AG04450 (cell line): ENCODE results near the gene CDC6. TPM values are rescaled to one million over a fixed set of nuclear protein-coding genes. Genes with fewer than 3 reads are reported as not detected.
A peak's percentile ranks its signal among the peaks of the same experiment; 100 is the strongest.
"Not testable (repeated sequence)": the region's sequence is repeated elsewhere in the genome, so short reads cannot be mapped to it uniquely, and the experiment has no call there.

Experiments used
- CTCF ChIA-PET: fragments of 300-600, 350-600 bp; formaldehyde crosslinking; extraction: SDS; loops from one replicate; lab custom pipeline; 2022; ENCODE audit warnings: antibody characterized with exemption, inconsistent platforms; lab: Charles Lee
- POLR2A ChIA-PET: fragments of 350-600 bp; formaldehyde crosslinking; extraction: SDS; loops from one replicate; lab custom pipeline; 2021; ENCODE audit warnings: antibody characterized with exemption, inconsistent platforms; lab: Yijun Ruan, JAX
- DNase-seq: peaks from one replicate; pipeline ENCODE4 v3.0.0-alpha.2; 2011; ENCODE audit warnings: low read depth, low spot score
- H3K27ac ChIP-seq: one replicate; pipeline ENCODE4 v1.5.1; 2012; ENCODE audit warnings: low read depth, low read length, control low read depth
- H3K27me3 ChIP-seq: one replicate; pipeline ENCODE4 v1.6.0; 2012; ENCODE audit warnings: low read length; ENCODE audit not compliant: control insufficient read depth, insufficient read depth
- H3K4me3 ChIP-seq: 2 replicates; pipeline ENCODE4 v1.5.1; 2011; ENCODE audit warnings: mild to moderate bottlenecking, low read depth, low read length, control low read depth
- H3K9me3 ChIP-seq: 2 replicates; pipeline ENCODE4 v1.5.1; 2012; ENCODE audit warnings: low read length; ENCODE audit not compliant: control insufficient read depth, insufficient read depth
- CTCF ChIP-seq: IDR thresholded peaks from 2 replicates; pipeline ENCODE4 v1.5.1; 2011; ENCODE audit warnings: low read depth, low read length, control low read depth, inconsistent platforms
- polyA plus RNA-seq: library from polyadenylated mRNA; depleted of rRNA; stranded (reverse); fragments of >200 nt; gene quantifications from 2 replicates; pipeline ENCODE4 v1.2.3, GENCODE V29; 2011

The CDC6 gene
- polyA plus RNA-seq, 1 experiment, result 8.6 TPM

- no peak for TF ChIP-seq CTCF
- POLR2A ChIA-PET, result interaction anchor here (0.8 kb wide), 1 partner anchor 51 kb away, joined by 6 read pairs; no protein-coding TSS in a partner anchor
- Histone ChIP-seq H3K27me3 (no peaks in the 10 kb centered on the region), H3K9me3 (no peaks in the 10 kb centered on the region), H3K27ac (no peak overlapping the region), H3K4me3 (no peak overlapping the region)
- no peak for DNase-seq
- CTCF ChIA-PET, result interaction anchor here (1.5 to 10.0 kb wide), 4 partner anchors 14 to 114 kb away, joined by 9 to 112 read pairs (median 60); no protein-coding TSS in a partner anchor
These were observed 13.6 kb downstream of the CDC6 start for GRCh38 chr17:40301315-40301714.

GRCh38 chr17:40303009-40303657 lies 15.5 kb downstream of the CDC6 start:
- Histone ChIP-seq H3K4me3 (no peak overlapping the region), H3K27ac (no peak overlapping the region), H3K27me3 (no peaks in the 10 kb centered on the region), H3K9me3 (no peaks in the 10 kb centered on the region)
- peak; percentile 73 for TF ChIP-seq CTCF
- CTCF ChIA-PET, result interaction anchor here (0.6 to 10.0 kb wide), 18 partner anchors 8 to 240 kb away, joined by 3 to 112 read pairs (median 5); no protein-coding TSS in a partner anchor
- POLR2A ChIA-PET, result interaction anchor here (0.6 to 1.4 kb wide), 3 partner anchors 11 to 112 kb away, joined by 4 to 5 read pairs (median 5); no protein-coding TSS in a partner anchor
- DNase-seq, result peak; percentile 57

GRCh38 chr17:40303708-40304551 lies 16.3 kb downstream of the CDC6 start:
- DNase-seq, result no peak
- H3K27ac ChIP-seq, result peak overlapping the region; percentile 40
- no peaks in the 10 kb centered on the region for H3K27me3 ChIP-seq
- CTCF ChIA-PET, result interaction anchor here (0.8 to 10.0 kb wide), 15 partner anchors 8 to 256 kb away, joined by 3 to 112 read pairs (median 7); no protein-coding TSS in a partner anchor
- H3K9me3 ChIP-seq, result no peaks in the 10 kb centered on the region
- POLR2A ChIA-PET, result interaction anchor here (0.9 to 1.9 kb wide), 4 partner anchors 10 to 51 kb away, joined by 3 to 7 read pairs (median 4); no protein-coding TSS in a partner anchor
- no peak for TF ChIP-seq CTCF
- no peak overlapping the region for H3K4me3 ChIP-seq

- not testable (repeated sequence) for H3K9me3 ChIP-seq, H3K27me3 ChIP-seq, H3K4me3 ChIP-seq
- DNase-seq, result peak; percentile 46
- peak overlapping the region; percentile 40 for H3K27ac ChIP-seq
- CTCF ChIA-PET, result interaction anchor here (1.4 to 10.0 kb wide), 5 partner anchors 11 to 256 kb away, joined by 6 to 112 read pairs (median 14); no protein-coding TSS in a partner anchor
- POLR2A ChIA-PET, result interaction anchor here (0.9 to 1.9 kb wide), 3 partner anchors 10 to 50 kb away, joined by 3 to 7 read pairs (median 4); no protein-coding TSS in a partner anchor
These were observed 16.8 kb downstream of the CDC6 start for GRCh38 chr17:40304552-40304863.

- DNase-seq, H3K27me3 ChIP-seq, H3K4me3 ChIP-seq, H3K9me3 ChIP-seq: not testable (repeated sequence)
- POLR2A ChIA-PET, result interaction anchor here (0.6 to 1.9 kb wide), 3 partner anchors 12 to 223 kb away, joined by 3 to 7 read pairs (median 5); no protein-coding TSS in a partner anchor
- CTCF ChIA-PET, result interaction anchor here (1.4 to 10.0 kb wide), 6 partner anchors 11 to 256 kb away, joined by 3 to 112 read pairs (median 10); no protein-coding TSS in a partner anchor
- peak overlapping the region; percentile 39 for H3K27ac ChIP-seq
These were observed 17.2 kb downstream of the CDC6 start for GRCh38 chr17:40304866-40305265.
